Measurements from ENCODE around the gene WASHC3. TPM values are rescaled to one million over a fixed set of nuclear protein-coding genes. Genes with fewer than 3 reads are reported as not detected.
A peak's percentile ranks its signal among the peaks of the same experiment; 100 is the strongest.

WASHC3 gene
- total RNA-seq, 2 donors from 2014 or later: 60.9 to 110 TPM

DNA sequence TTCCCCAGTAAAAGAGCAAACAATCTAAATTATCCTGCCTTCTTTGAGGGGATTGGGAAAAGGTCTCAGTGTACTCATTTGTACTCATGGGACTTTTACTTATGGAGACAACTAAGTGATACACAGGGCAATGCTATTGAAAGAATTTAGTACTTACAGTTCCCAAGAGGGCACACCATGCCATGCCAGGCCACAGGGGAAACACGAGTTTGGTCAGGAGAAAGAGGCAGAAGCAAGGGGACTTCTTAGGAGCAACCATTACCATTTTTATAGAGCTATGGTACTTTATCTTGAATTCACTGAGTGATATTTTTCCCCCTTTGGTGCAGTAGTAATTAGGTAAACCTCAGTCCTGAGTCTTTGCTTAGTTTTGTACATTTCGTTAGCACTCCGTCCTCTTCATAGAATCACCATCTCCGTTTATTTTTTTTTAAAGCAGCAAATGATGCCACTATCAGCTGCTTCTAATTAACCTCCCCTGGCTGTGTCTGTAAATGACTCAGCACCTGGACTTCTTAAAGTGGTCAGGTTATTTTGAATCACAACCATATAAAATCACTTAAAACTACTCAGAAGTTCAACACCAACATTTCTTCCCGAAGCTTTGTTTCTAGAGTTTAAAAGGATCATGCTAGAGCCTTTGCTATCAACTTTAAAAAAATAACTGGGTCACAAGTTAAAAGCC, 5.9 kb upstream of the WASHC3 start:
- WGBS: 55% methylated on average over 5 of the region's 5 CpGs
- H3K36me3 ChIP-seq: no peaks in the 10 kb centered on the region
- intact Hi-C loops (cut with DNase I): no loop called here
- no peak for TF ChIP-seq POLR2A (IDR thresholded peaks at IDR 0.05)
- TF ChIP-seq POLR2AphosphoS5 (IDR thresholded peaks at IDR 0.05): no peak
- no peak for TF ChIP-seq CTCF (IDR thresholded peaks at IDR 0.05)
- H3K4me1 ChIP-seq (replicated peaks): no peaks in the 10 kb centered on the region
- H3K9me3 ChIP-seq: no peaks in the 10 kb centered on the region
- peak overlapping the region; percentile 35 to 43 for H3K27ac ChIP-seq
- no peak for DNase-seq (ENCODE audit: low spot score)
- H3K27me3 ChIP-seq (replicated peaks; ENCODE audit: insufficient read depth): no peaks in the 10 kb centered on the region
- no peak overlapping the region for H3K4me3 ChIP-seq

GRCh38 chr12:102064476-102064875, 2.7 kb upstream of the WASHC3 start:
- no peaks in the 10 kb centered on the region for H3K27me3 ChIP-seq (replicated peaks; ENCODE audit: insufficient read depth)
- H3K27ac ChIP-seq: no peak overlapping the region
- 96% methylated on average over 1 of the region's 1 CpG for WGBS
- no peaks in the 10 kb centered on the region for H3K4me1 ChIP-seq (replicated peaks)
- TF ChIP-seq POLR2A (IDR thresholded peaks at IDR 0.05) (no peak), CTCF (IDR thresholded peaks at IDR 0.05) (no peak), POLR2AphosphoS5 (IDR thresholded peaks at IDR 0.05) (no peak)
- no peaks in the 10 kb centered on the region for H3K9me3 ChIP-seq
- no peak for DNase-seq (ENCODE audit: low spot score)
- intact Hi-C loops (cut with DNase I): loop anchor here (5.0 kb wide), 1 partner anchor 122 kb away; no protein-coding TSS in a partner anchor
- H3K36me3 ChIP-seq: no peaks in the 10 kb centered on the region
- H3K4me3 ChIP-seq: no peak overlapping the region

GRCh38 chr12:102063069-102063468, 1.3 kb upstream of the WASHC3 start:
- TF ChIP-seq POLR2A (IDR thresholded peaks at IDR 0.05): no peak
- TF ChIP-seq POLR2AphosphoS5 (IDR thresholded peaks at IDR 0.05): no peak
- TF ChIP-seq CTCF (IDR thresholded peaks at IDR 0.05): no peak
- Histone ChIP-seq H3K4me3 (no peak overlapping the region), H3K27me3 (replicated peaks; ENCODE audit: insufficient read depth) (no peaks in the 10 kb centered on the region), H3K27ac (no peak overlapping the region), H3K4me1 (replicated peaks) (no peaks in the 10 kb centered on the region), H3K36me3 (no peaks in the 10 kb centered on the region), H3K9me3 (no peaks in the 10 kb centered on the region)
- intact Hi-C loops (cut with DNase I): loop anchor here (5.0 kb wide), 1 partner anchor 121 kb away; no protein-coding TSS in a partner anchor
- 98% methylated on average over 3 of the region's 3 CpGs for WGBS
- no peak for DNase-seq (ENCODE audit: low spot score)

DNA sequence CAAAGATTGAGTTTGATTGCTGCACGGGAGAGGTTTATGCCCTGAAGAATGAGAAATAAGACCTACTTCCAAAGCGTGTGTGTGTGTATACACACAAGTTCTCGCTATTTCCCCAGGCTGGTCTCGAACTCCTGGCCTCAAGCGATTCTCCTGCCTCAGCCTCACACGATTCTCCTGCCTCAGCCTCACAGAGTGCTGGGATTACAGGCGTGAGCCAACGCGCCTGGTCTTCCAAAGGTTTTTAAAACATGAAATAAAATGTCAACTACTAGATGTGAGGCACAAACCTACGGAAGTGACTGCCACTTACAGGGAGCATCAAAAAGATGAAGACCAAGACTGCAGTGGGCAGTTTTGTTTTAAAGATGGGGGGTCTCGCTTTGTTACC, 622 bp upstream of the WASHC3 start:
- H3K9me3 ChIP-seq: no peaks in the 10 kb centered on the region
- WGBS: 84% methylated on average over 11 of the region's 11 CpGs
- DNase-seq (ENCODE audit: low spot score): no peak
- no peak overlapping the region for H3K4me3 ChIP-seq
- no peaks in the 10 kb centered on the region for H3K36me3 ChIP-seq
- intact Hi-C loops (cut with DNase I): loop anchor here (5.0 kb wide), 1 partner anchor 120 kb away; no protein-coding TSS in a partner anchor
- TF ChIP-seq CTCF (IDR thresholded peaks at IDR 0.05) (no peak), POLR2A (IDR thresholded peaks at IDR 0.05) (no peak), POLR2AphosphoS5 (IDR thresholded peaks at IDR 0.05) (no peak)
- no peaks in the 10 kb centered on the region for H3K4me1 ChIP-seq (replicated peaks)
- no peak overlapping the region for H3K27ac ChIP-seq
- no peaks in the 10 kb centered on the region for H3K27me3 ChIP-seq (replicated peaks; ENCODE audit: insufficient read depth)

DNA sequence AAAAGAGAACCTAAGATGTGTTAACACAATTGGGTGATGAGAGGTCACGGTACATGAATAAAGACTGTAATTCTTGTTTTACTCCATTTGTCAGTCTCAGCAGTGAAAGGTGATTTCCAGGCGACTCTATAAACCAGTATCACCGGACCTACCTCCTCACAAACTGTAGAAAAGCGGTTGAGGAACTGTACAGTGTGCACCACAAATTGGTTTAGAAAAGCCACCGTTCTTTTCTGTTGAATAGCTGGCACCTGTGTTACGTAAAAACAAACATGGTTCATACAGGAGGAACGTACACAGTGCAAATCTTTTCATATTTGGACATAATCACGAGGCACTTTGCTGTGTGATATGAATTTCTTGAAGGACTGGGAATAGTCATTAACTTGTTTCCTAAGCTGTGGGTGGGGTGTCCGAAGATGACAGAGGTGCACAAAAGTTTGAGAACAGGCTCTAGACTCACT, 663 bp downstream of the WASHC3 start:
- H3K27ac ChIP-seq: peak overlapping the region; percentile 93 to 97
- TF ChIP-seq POLR2A (IDR thresholded peaks at IDR 0.05) (no peak), POLR2AphosphoS5 (IDR thresholded peaks at IDR 0.05) (peak; percentile 24), CTCF (IDR thresholded peaks at IDR 0.05) (no peak)
- intact Hi-C loops (cut with DNase I): loop anchor here (5.0 kb wide), 1 partner anchor 119 kb away; no protein-coding TSS in a partner anchor
- no peaks in the 10 kb centered on the region for H3K4me1 ChIP-seq (replicated peaks)
- H3K9me3 ChIP-seq: no peaks in the 10 kb centered on the region
- peak overlapping the region; percentile 67 to 92 for H3K4me3 ChIP-seq
- no peaks in the 10 kb centered on the region for H3K27me3 ChIP-seq (replicated peaks; ENCODE audit: insufficient read depth)
- DNase-seq (ENCODE audit: low spot score): peak; percentile 33
- H3K36me3 ChIP-seq: no peaks in the 10 kb centered on the region
- WGBS: 13% methylated on average over 9 of the region's 9 CpGs

All from prostate gland (tissue), 2 donors.